Fibroblast of lung (primary cell): ENCODE data around the gene LTN1. TPM values are rescaled to one million over a fixed set of nuclear protein-coding genes. Genes with fewer than 3 reads are reported as not detected.

ENCODE experiments used
- DNase-seq, 2 donors: peaks; one replicate each; pipeline versions ENCODE4 v3.0.0 to v3.0.0-alpha.2; 2010; ENCODE audit warnings: low read depth in 2 of 2
- H2AFZ ChIP-seq: 2 replicates; pipeline ENCODE4 v1.5.1; 2012; ENCODE audit warnings: low read length, control low read depth, inconsistent platforms
- H3K27ac ChIP-seq: 2 replicates; pipeline ENCODE4 v1.5.1; 2011; ENCODE audit warnings: low read length, control low read depth; ENCODE audit not compliant: insufficient read depth
- H3K27me3 ChIP-seq: 2 replicates; pipeline ENCODE4 v1.5.1; 2011; ENCODE audit warnings: mild to moderate bottlenecking, low read length; ENCODE audit not compliant: control insufficient read depth, insufficient read depth
- H3K36me3 ChIP-seq: 2 replicates; pipeline ENCODE4 v1.5.1; 2011; ENCODE audit warnings: low read length; ENCODE audit not compliant: control insufficient read depth, insufficient read depth
- H3K4me1 ChIP-seq: 2 replicates; pipeline ENCODE4 v1.5.1; 2011; ENCODE audit warnings: low read length; ENCODE audit not compliant: control insufficient read depth, insufficient read depth; ENCODE audit errors: extremely low read depth
- H3K4me2 ChIP-seq: 2 replicates; pipeline ENCODE4 v1.5.1; 2011; ENCODE audit warnings: low read length, control low read depth; ENCODE audit not compliant: insufficient read depth; ENCODE audit errors: extremely low read depth
- H3K4me3 ChIP-seq, 4 experiments: fragments of 200-600 bp in 1 of 4; sonication (generic) in 1 of 4; replicated peaks in 1 of 4; 2 replicates each; pipeline ENCODE4 v1.5.1; 2011 to 2016; ENCODE audit warnings: low read length in 4 of 4, low read depth in 3 of 4, mild to moderate bottlenecking in 3 of 4, control low read depth in 2 of 4, inconsistent platforms in 1 of 4, mixed read lengths in 1 of 4; ENCODE audit not compliant: insufficient read depth in 1 of 4; ENCODE audit errors: control extremely low read depth in 1 of 4
- H3K79me2 ChIP-seq: 2 replicates; pipeline ENCODE4 v1.5.1; 2012; ENCODE audit warnings: mild to moderate bottlenecking, low read length, inconsistent platforms; ENCODE audit not compliant: control insufficient read depth, insufficient read depth
- H3K9ac ChIP-seq: 2 replicates; pipeline ENCODE4 v1.5.1; 2011; ENCODE audit warnings: mild to moderate bottlenecking, low read length, control low read depth; ENCODE audit not compliant: insufficient read depth
- H3K9me3 ChIP-seq: 2 replicates; pipeline ENCODE4 v1.5.1; 2012; ENCODE audit warnings: low read depth, low read length; ENCODE audit not compliant: control insufficient read depth, insufficient read depth
- H4K20me1 ChIP-seq: 2 replicates; pipeline ENCODE4 v1.5.1; 2011; ENCODE audit warnings: low read length; ENCODE audit not compliant: control insufficient read depth, insufficient read depth; ENCODE audit errors: extremely low read depth
- CTCF ChIP-seq, 2 donors: IDR thresholded peaks in 1 of 2; conservative IDR thresholded peaks in 1 of 2; 1 replicate in 1 of 2; 2 replicates in 1 of 2; pipeline ENCODE4 v1.5.1; 2011 to 2012; ENCODE audit warnings: low read length in 2 of 2, control low read depth in 1 of 2, inconsistent platforms in 1 of 2, low read depth in 1 of 2, mild to moderate bottlenecking in 1 of 2
- EZH2 ChIP-seq: IDR thresholded peaks from 2 replicates; pipeline ENCODE4 v1.5.1; 2012; ENCODE audit warnings: low read length, control low read depth, mild to moderate bottlenecking; ENCODE audit errors: missing control alignments
- polyA plus RNA-seq, 2 donors: library from polyadenylated mRNA; depleted of rRNA in 1 of 2; stranded (reverse) in 1 of 2; unstranded in 1 of 2; fragments of >200 nt; gene quantifications; 2 replicates each; pipeline ENCODE4 v1.2.1, GENCODE V29; 2011 to 2012; ENCODE audit warnings: missing spikeins in 1 of 2
- total RNA-seq: library from RNA; depleted of rRNA; stranded (reverse); fragments of >200 nt; gene quantifications from 2 replicates; pipeline ENCODE4 v1.2.1, GENCODE V29; 2014

Gene LTN1
- total and polyA plus RNA-seq, 2 donors (not counting 1 experiment from before 2014, with no cell fraction given), result 12.6 to 22.3 TPM

DNA sequence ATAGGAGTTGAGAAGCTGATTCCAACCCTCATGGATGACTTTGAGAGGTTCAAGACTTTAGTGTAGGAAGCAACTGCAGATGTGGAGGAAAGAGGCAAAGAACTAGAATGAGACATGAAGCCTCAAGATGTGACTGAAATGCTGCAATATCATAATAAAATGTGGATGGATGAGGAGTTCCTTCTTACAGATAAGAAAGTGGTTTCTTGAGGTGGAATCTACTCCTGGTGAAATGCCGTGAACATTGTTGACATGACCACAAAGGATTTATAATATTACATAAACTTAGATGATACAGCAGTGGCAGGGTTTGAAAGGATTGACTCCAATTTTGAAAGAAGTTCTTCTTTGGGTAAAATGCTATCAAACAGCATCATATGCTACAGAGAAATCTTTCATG, 28.8 kb downstream of the LTN1 start:
- H3K4me1 ChIP-seq, result no peaks in the 10 kb centered on the region
- no peak overlapping the region for H3K27ac ChIP-seq
- H3K36me3 ChIP-seq, result peaks cover 3% of the 10 kb centered on the region
- no peaks in the 10 kb centered on the region for H3K79me2 ChIP-seq
- TF ChIP-seq CTCF (conservative IDR thresholded peaks at IDR 0.05 in 1 of 2, IDR thresholded peaks at IDR 0.05 in 1 of 2; ENCODE audit: low read depth in 1 of 2, low read length in 2 of 2), result no peak
- TF ChIP-seq EZH2, result no peak
- H3K9ac ChIP-seq, result no peak overlapping the region
- no peak overlapping the region for H2AFZ ChIP-seq
- no peak for DNase-seq
- H3K4me3 ChIP-seq, result no peak overlapping the region
- H3K27me3 ChIP-seq, result no peaks in the 10 kb centered on the region
- H4K20me1 ChIP-seq, result no peaks in the 10 kb centered on the region
- no peaks in the 10 kb centered on the region for H3K9me3 ChIP-seq
- H3K4me2 ChIP-seq, result no peak overlapping the region

DNA sequence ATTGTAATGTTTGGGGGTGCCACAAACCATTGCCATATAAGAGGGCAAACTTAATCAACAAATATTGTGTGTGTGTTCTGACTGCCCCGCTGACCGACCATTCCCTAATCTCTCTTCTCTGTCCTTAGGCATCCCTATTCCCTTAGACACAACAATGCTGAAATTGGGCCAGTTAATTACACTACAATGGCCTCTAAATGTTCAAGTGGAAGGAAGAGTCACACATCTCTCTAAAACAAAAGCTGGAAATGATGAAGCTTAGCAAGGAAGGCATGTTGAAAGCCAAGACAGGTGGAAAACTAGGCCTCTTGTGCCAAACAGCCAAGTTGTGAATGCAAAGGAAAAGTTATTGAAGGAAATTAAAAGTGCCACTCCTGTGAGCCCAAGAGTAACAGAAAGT, 30.2 kb downstream of the LTN1 start:
- no peak for DNase-seq
- Histone ChIP-seq H4K20me1 (no peaks in the 10 kb centered on the region), H3K4me1 (no peaks in the 10 kb centered on the region), H3K4me2 (no peak overlapping the region), H3K79me2 (no peaks in the 10 kb centered on the region), H3K27ac (no peak overlapping the region), H2AFZ (no peak overlapping the region), H3K9me3 (no peaks in the 10 kb centered on the region), H3K4me3 (no peak overlapping the region), H3K36me3 (peaks cover 3% of the 10 kb centered on the region), H3K27me3 (no peaks in the 10 kb centered on the region), H3K9ac (no peak overlapping the region)
- TF ChIP-seq CTCF (conservative IDR thresholded peaks at IDR 0.05 in 1 of 2, IDR thresholded peaks at IDR 0.05 in 1 of 2; ENCODE audit: low read depth in 1 of 2, low read length in 2 of 2) (no peak), EZH2 (no peak)

- Histone ChIP-seq H3K27me3 (no peaks in the 10 kb centered on the region), H3K4me1 (no peaks in the 10 kb centered on the region), H3K9me3 (no peaks in the 10 kb centered on the region), H3K4me3 (no peak overlapping the region), H3K36me3 (peaks cover 3% of the 10 kb centered on the region), H4K20me1 (no peaks in the 10 kb centered on the region), H3K4me2 (no peak overlapping the region), H2AFZ (no peak overlapping the region), H3K27ac (no peak overlapping the region), H3K79me2 (no peaks in the 10 kb centered on the region), H3K9ac (no peak overlapping the region)
- no peak for DNase-seq
- TF ChIP-seq CTCF (conservative IDR thresholded peaks at IDR 0.05 in 1 of 2, IDR thresholded peaks at IDR 0.05 in 1 of 2; ENCODE audit: low read depth in 1 of 2, low read length in 2 of 2) (no peak), EZH2 (no peak)
Observed at GRCh38 chr21:28961927-28962326, 30.8 kb downstream of the LTN1 start.
